Prostate gland (tissue), 2 donors: ENCODE results near the gene EXOC3.

Source experiments
- POLR2A ChIP-seq: fragments of 450-650 bp; IDR thresholded peaks from one replicate; pipeline ENCODE4 v1.6.1; 2016; ENCODE audit warnings: antibody characterized with exemption, mild to moderate bottlenecking
- POLR2AphosphoS5 ChIP-seq: sonication (generic); formaldehyde crosslinking; IDR thresholded peaks from one replicate; pipeline ENCODE4 v1.6.1; 2017; ENCODE audit warnings: antibody characterized with exemption
- TF ChIP-seq, protein P1 (sequence below), 4 experiments: fragments of 200-600 bp in 2 of 4; fragments of 450-650 bp in 2 of 4; sonication (generic) in 2 of 4; IDR thresholded peaks; 1 replicate in 3 of 4; 2 replicates in 1 of 4; pipeline ENCODE4 v1.5.1; 2016 to 2019; ENCODE audit warnings: antibody characterized with exemption in 4 of 4, mild to moderate bottlenecking in 2 of 4, moderate library complexity in 2 of 4

DNA sequence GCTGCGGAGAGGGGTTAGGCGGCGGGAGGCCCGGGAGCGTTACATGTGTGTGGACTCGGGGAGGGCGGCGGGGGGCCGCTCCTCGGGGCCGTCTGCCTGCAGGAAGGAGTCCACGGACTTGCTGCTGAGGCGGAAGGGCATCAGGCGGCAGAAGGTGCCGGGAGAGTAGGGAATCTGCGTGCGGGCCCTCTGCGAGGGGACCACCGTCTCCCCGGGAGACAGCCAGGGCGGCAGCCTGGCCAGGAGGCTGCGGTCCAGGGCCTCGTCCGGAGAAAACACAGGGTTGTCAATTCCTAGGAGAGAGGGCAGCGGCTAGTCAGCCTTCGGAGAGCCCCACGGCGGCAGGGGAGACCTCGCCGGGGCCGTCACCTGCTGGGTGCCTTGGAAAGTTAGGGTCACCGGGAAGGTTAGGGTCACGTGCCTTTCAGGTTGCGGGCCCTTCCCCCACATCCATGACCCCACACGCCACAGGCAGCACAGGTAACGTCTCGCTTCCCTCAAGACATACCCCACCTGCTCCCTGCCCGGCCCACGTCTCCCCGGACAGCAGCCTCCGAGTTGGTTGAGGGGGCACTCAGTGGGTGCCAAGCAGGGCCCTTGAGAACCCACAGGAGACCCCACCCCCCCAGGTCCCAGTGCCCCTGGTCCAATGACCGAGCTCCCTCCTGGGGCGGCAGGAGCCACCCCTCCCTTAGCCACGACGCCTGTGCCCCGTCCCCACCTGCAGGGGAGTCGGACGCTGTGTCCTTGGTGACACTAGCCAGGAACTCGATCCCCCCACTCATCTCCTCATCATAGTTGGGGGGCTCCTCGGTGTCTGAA, 32.1 kb downstream of the EXOC3 start:
- TF ChIP-seq POLR2A (no peak), POLR2AphosphoS5 (no peak)
- TF ChIP-seq, protein P1, sequence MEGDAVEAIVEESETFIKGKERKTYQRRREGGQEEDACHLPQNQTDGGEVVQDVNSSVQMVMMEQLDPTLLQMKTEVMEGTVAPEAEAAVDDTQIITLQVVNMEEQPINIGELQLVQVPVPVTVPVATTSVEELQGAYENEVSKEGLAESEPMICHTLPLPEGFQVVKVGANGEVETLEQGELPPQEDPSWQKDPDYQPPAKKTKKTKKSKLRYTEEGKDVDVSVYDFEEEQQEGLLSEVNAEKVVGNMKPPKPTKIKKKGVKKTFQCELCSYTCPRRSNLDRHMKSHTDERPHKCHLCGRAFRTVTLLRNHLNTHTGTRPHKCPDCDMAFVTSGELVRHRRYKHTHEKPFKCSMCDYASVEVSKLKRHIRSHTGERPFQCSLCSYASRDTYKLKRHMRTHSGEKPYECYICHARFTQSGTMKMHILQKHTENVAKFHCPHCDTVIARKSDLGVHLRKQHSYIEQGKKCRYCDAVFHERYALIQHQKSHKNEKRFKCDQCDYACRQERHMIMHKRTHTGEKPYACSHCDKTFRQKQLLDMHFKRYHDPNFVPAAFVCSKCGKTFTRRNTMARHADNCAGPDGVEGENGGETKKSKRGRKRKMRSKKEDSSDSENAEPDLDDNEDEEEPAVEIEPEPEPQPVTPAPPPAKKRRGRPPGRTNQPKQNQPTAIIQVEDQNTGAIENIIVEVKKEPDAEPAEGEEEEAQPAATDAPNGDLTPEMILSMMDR (IDR thresholded peaks at IDR 0.05): no peak
